Ramos (cell line): ENCODE results near the gene DIDO1.

Experiments
- in situ Hi-C: fragments of 300-500 bp; cut with MboI; formaldehyde crosslinking; loops from one replicate; pipeline ENCODE4 v1.14.3; 2022; ENCODE audit warnings: low sequenced_read_pairs; ENCODE audit not compliant: unreplicated experiment

DIDO1 gene

DNA sequence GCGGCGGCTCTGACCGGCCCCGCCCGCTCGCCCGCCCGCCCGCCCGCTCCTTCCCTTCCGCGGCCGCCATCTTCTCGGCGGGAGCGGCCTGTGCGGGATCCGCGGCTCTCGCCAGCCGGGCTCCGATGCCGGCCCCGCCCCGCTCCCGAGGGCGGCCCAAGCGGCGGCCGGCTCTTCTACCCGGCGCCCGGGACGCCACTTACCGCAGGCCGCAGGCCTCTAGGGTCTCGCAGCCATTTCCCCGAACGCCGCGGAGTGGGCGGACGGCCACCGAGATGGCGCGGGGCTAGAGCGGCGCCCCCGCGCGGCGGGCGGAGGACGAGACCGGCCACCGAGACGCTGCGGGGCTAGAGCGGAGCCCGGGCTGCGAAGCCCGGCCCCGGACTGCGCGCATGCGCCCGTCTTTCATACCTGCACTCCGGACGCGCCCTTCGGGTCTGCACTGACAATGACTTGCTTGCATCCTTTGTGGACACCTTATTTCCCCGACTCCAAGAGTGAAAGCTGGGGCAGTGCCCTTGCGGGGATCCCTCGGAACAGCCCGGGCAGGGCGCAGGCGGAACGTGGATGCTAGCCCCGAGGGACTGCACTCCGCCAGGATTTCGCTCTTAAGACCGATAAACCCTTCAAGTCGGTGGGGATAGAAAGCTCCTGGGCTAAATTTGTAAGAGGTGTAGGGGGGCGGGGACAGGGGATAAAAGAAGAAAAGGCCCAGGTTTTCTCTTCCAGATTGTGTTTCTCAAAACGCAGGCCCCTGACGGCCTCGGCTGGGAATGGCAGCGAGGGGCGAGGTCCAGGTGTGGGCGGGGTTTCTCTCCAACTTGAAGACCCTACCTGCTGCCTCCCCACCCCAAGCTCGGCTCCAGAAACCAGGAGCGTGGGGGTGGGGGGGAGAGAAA lies at the start of gene DIDO1:
DIDO1 (minus strand) TSS at position 277 of the 899 bp plus-strand sequence.
- in situ Hi-C loops = no loop called here

DNA sequence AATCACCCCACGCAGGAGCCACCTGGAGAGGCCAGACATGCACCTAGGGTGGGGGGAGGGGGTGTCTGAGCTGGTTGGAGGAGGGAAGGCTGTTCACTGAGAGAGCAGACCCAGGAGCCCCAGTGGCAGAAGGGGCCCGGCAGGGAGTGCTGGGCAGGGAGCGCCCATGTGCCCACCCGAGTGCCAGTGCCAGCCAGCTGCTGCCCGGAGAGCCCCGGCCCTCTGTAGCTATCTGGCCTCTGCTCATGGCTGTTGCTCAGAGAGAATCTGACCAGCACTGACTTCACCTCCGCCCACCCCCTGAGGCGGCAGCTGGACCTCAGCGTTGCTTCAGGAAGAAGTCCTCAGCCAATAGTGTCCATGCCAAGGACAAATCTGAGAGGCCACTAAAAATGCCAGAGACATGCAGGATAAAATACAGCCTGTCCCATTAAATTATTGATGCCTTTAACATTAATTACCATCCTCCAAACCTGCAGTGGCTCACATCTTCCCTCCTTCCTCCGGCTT lies 49.0 kb upstream of the DIDO1 start:
- in situ Hi-C loops = no loop called here

DNA sequence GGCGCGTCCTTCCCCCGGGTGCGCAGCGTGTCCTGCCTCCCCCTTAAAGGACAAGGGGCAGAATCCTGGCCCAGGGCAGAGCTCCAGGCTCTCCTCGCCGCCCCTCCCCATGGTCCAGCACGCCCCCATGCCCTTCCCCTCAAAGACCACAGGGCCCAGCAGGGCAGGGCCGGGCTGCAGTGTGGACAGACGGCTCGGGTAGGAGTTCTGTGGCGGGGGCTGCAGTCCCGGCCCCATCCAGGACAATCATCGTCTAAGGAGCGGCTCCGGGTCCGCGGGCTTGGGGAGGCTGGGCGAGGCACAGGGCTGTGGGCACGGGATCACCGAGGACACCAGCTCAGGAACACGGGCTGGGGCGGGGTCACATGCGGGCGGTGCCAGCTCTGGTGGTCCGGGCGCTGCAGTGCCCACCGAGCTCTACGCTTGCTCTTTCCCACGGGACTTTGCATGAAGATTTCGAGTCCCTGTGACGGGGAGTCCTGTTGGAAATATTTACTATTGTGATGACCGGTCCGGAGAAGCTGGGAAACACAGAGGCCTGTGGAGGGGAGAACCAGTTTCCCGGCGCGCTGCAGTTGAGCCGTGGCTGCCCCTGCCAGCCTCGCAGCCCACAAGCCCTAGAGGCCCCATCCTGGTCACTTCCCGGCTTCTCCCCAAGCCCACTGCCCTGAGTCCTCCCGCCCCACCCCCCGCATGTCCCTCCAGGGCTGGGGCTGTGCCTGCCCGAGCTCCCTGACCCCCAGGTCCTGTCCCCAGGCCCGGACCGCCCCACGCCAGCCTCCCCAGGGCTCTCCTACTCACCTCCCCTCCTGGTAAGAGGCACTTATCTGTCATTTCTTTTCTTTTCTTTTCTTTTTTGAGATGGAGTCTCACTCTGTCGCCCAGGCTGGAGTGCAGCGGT lies 46.8 kb upstream of the DIDO1 start:
- in situ Hi-C loops = no loop called here

DNA sequence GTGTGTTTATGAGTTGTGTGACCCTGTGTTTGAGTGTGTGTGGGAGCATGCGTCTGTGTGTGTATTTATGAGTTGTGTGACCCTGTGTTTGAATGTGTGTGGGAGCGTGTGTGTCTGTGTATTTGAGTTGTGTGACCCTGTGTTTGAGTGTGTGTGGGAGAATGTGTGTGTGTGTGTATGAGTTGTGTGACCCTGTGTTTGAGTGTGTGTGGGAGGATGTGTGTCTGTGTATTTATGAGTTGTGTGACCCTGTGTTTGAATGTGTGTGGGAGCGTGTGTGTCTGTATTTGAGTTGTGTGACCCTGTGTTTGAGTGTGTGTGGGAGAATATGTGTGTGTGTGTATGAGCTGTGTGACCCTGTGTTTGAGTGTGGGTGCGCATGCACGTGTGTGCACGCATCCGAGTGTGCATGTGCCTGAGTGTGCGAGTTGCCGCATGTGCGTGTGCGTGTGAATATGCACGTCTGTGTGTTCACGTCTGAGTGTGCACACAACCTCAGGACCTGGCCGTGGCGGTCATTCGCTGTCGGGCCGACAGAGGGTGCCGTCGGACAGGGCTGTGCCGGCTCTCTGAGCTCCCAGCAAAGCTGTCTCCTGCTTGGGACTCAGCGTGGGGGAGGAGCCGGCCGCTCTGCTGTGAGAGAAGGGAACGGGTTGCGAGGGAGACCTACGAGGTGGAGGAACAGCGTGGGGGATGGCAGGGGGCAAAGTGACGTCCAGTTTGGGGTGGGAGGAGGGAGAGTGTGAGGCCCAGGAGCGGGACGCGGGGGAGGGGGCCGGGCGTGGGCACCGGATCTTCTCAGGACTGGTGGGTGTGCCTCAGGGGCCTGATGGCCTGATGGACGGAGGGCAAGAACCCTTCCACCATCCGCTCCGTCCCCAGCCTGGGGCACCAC lies 45.9 kb upstream of the DIDO1 start:
- in situ Hi-C loops = no loop called here

DNA sequence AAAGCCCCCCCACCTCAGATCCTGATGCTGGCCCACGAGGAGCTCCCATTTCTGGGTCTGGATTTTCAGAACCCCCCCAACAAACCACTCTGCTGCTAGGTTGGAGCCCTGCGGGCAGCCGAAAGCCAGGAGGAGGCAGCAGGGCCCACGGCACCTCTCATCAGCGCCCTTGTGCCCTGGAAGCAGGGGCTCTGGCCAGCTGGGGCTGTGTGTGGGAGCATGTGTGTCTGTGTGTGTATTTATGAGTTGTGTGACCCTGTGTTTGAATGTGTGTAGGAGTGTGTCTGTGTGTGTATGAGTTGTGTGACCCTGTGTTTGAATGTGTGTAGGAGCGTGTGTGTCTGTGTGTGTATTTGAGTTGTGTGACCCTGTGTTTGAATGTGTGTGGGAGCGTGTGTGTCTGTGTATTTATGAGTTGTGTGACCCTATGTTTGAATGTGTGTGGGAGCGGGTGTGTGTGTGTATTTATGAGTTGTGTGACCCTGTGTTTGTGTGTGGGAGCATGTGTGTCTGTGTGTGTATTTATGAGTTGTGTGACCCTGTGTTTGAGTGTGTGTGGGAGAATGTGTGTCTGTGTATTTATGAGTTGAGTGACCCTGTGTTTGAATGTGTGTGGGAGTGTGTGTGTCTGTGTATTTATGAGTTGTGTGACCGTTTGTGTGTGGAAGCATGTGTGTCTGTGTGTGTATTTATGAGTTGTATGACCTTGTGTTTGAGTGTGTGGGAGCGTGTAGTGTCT lies 45.1 kb upstream of the DIDO1 start:
- in situ Hi-C loops = no loop called here

DNA sequence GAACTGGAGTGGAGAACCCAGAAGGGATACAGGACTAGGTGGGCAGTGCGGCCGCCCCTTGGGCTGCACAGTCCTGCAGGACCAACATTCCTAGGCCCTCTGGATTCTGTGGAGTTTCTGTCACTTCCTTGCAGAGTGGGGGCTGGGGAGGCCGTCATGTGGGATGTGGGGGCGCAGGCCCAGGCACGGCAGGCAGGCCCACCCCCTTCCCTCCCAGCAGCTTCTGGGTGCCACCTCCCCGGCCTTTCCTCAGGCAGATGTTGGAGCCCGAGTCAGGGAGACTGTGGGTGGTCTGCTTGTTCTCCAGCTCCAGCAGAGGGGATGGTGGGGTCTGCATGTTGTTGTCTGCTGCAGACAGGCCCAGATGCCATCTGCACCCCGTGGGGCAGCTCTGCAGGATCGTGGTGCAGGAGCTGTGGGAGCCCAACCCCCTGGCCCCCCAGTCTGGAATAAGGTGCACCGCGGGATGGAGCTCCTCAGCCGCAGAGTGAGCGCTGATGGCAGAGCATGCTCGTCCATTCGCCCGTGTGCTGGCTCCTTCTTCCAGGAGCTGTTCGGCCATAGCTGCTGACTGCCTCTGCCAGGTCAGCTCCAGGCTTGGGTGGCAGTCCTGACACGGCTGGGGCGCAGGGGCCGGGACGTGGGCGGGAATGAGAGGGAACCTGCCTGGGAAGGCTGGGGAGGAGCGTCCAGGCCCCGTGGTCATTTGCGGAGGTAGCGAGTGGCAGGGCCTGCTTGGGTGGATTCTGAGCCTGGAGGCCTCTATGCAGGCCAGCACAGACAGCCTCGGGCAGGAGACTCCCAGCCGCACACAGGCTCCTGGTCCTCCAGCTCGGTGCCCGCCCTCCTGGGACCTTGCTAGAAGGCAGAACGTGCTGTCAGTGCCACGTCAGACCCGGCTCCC lies 44.3 kb upstream of the DIDO1 start:
- in situ Hi-C loops = no loop called here

DNA sequence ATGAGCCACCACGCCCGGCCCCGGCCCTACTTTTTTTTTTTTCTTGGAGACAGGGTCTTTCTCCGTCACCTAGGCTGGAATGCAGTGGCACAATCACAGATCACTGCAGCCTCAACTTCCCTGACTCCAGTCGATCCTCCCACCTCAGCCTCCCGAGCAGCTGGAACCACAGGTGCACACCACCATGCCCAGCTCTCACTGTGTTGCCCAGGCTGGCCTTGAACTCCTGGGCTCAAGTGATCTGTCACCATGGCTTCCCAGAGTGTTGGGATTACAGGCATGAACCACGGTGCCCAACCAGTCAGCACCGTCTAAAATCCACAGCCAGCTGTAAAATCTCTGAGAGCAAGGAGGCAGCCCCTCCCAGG lies 43.6 kb upstream of the DIDO1 start:
- in situ Hi-C loops = no loop called here

DNA sequence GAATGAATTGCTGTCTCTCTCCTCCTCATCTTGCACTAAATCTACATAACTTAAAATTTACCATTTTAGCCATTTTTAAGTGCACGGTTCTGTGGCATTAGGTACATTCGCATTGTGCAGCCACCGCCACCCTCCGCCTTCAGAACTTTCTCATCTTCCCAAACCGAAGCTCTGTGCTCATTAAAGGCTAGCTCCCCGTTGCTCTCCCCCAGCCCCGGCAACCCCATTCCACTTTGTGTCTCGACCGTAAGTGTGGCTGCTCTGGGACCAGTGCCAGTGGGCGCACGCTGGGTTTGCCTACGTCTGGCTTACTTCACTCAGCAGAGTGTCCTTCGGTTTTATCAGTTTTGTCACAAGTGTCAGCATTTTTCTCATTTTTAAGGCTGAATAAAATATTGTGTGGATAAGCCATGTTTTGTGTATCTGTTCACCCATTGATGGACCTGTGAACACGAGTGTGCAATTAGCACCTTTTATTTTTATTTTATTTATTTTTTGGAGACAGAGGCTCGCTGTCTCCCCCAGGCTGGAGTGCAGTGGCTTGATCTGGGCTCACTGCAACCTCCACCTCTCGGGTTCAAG lies 43.0 kb upstream of the DIDO1 start:
- in situ Hi-C loops = no loop called here

DNA sequence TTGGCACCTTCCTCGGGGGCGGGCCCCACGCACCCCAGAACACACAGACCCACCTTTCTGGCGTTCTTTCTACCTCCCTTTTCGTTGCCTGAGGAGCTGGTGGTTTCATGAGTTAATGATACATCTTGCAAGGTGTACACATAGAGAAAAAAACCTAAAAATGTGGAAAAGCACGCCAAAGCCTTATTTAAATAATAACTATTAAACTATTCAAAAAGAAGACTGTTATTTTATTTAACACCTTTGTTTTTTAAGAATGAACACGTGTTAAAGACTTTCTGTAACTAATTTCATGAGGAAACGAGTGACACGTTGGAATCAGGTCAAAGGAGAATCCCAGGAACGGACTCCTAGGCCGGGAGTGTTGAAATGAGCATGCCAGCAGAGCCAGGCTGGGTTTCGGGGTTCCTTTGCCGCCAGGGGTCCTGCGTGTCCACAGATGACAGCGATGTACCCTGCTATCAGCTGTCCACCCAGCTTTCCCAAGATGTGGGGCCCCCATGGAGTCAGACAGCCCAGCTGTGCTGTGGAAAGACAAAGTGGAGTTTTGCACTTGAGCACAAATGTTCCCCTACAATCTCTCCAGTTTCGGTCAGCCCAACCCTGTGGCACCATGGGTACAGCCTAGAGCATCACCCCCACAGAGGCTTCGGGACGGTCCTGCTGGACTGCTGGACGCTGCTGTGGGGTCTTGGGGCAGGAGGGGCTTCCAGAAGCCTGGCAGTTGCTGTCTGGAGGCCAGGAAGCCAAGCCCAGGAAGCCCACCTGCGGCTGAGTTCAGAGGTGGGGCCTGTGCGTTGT lies 42.3 kb upstream of the DIDO1 start:
- in situ Hi-C loops = no loop called here

DNA sequence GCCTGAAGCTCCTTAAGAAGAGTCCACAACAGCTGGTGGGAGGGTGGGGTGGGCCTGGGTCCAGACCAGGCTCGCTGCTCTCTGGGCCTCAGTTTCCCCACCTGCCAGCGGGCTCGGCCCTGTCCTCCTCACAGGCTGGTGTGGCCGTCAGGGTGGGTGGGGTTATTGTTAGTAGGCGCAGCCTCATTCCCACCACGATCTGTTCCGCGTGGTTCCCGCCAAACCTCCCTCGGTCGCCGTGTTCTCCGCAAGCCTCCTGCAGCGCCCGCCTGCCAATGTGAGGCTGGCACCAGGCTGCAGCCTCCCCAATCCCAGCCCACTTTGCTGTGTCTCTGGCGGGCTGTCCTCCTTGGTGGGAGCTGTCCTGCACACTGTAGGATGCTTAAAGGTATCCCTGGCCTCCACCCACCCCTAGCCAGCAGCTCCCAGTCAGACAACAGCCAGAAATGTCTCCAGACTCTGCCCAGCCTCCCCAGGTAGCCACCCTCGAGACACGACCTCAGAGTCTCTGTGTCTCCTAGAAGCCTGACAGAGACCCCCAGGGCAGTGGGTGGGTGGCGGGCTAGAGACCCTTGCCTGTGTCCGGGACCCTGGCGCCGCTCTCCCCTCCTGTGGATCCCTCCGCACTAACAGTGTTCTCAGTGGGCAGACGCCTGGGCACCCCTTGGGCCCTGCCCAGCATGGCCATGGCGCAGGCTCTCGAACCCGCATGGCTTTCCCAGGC lies 41.5 kb upstream of the DIDO1 start:
- in situ Hi-C loops = no loop called here

DNA sequence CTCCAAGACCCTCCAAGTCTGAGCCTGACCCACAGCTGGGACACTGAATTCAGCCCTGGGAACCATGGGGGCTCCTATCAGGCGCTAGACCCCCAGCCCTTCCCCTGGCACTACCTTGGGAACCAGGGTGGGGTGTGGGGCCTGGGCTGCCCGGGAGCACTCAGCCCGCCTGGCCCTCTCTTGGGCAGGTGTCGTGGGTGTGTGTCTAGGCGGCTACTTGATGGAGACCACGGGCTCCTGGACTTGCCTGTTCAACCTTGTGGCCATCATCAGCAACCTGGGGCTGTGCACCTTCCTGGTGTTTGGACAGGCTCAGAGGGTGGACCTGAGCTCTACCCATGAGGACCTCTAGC lies 40.8 kb upstream of the DIDO1 start:
- in situ Hi-C loops = no loop called here

DNA sequence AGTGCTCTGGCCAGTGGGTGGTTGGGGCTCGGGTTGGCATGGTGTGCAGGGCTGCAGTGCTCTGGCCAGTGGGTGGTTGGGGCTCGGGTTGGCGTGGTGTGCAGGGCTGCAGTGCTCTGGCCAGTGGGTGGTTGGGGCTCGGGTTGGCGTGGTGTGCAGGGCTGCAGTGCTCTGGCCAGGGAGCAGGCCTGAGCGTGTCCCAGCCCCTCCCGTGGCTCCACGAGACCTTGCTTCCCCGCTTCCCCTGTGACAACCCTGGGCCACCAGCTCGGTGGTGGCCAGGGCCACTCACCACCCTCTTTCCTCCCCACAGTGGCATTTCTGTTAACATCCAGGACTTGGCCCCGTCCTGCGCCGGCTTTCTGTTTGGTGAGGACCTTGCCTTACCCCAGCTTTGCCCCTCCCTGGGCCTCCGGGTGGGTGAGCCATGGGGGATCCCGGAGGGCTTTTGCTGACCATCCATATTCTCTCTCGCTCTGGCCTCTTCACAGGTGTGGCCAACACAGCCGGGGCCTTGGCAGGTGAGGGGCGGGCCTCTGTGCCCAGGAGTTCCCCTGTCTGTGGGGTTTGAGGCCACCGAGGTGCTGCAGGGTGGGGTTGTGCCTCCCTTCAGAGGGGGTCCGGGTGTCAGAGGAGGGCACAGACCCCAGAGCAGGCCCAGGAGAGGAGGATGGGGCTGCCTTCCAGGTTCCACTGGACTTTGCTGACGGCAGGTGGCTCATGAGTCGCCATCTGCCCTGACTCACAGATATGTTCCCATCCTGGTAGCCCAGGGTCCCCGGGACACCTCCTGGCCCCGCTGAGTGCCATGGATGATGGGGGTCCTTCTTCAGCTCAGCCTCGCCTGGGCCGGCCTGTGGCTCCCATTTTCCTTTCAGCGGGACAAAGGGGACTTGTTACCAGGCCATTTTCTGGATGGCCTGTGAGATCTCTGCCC lies 40.2 kb upstream of the DIDO1 start:
- in situ Hi-C loops = no loop called here

DNA sequence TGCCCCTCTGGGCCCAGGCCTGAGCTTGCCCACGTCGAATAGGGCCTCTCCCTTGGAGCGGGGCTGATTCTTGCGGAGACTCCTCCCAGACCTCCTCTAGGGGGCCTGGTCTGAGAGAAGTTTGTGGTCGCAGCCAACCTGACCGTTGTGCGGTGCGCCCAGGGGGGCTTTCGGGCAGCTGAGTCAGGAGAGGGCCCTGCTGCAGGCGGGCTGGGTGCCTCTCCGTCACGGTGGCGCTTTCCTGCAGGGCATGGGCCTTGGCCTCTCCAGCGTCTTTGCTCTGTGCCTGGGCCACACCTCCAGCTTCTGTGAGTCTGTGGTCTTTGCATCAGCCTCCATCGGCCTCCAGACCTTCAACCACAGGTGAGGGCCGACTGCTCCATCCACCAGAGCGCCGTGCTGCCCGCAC lies 39.1 kb upstream of the DIDO1 start:
- in situ Hi-C loops = no loop called here

DNA sequence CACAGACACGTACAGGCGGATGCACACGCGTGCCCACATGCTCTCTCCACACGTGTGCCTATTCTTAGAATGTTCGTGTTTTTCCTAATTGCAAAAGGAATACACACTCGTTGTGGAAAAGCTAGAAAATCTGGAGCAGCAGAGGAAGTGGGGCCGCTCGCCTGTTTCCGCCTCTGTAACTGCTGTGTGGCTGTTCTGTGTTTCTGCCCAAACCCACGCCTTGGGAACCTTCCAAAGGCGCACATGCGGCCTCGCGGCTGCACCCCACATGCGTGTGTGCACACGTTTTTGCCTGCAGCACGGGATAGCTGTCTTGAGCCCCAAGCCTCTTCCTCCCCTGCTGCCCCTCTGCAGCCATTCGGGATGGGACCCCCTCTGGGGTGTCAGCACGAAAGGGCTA lies 38.4 kb upstream of the DIDO1 start:
- in situ Hi-C loops = no loop called here

DNA sequence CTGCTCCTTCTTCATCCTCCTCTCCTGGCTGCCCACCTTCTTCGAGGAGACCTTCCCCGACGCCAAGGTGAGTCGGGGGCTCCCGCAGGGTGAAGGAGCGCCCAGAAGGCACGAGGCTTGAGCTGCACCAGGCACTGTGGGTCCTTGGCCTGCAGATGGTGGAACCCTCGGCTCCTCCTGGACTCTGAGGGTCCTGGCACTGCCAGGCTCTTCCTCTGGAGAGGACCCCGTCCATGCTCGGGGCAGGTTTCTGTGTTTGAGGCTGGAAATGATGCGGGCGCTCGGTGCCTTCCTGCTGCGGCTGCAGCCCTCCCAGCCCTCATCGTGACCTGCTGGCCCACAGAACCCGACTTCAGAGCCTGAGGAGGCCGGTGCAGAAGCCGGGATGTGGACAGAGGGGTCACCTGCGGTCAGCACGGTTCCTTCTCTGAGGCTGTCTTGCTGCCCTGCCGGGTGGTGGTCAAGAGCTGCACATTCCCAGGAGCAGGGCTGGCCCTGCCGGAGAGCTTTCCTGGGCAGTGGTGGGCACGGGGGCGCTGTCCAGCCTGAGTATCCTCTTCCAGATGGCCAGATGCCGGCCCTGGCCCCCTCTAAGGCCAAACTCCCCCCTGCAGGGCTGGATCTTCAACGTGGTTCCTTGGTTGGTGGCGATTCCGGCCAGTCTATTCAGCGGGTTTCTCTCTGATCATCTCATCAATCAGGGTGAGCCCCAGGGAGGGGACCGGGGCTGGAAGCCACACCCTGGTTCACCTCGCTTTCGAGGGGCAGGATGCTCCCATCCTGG lies 37.5 kb upstream of the DIDO1 start:
- in situ Hi-C loops = no loop called here
